Transverse colon (tissue), 4 donors: ENCODE measurements around the gene STAG1. TPM values are rescaled to one million over a fixed set of nuclear protein-coding genes. Genes with fewer than 3 reads are reported as not detected.

Experiments used
- DNase-seq: peaks from one replicate; pipeline ENCODE4 v3.0.0-alpha.2; 2019
- H3K27ac ChIP-seq, 4 donors: fragments of 200-600 bp; sonication (generic); 2 replicates each; pipeline ENCODE4 v1.5.1; 2016 to 2018; ENCODE audit warnings: inconsistent platforms in 4 of 4
- H3K27me3 ChIP-seq: fragments of 200-600 bp; sonication (generic); 2 replicates; pipeline ENCODE4 v1.5.1; 2017; ENCODE audit warnings: inconsistent platforms
- H3K36me3 ChIP-seq, 4 donors: fragments of 200-600 bp; sonication (generic); 2 replicates each; pipeline ENCODE4 v1.5.1; 2017 to 2019; ENCODE audit warnings: inconsistent platforms in 4 of 4
- H3K4me1 ChIP-seq, 4 donors: fragments of 200-600 bp; sonication (generic); 2 replicates each; pipeline ENCODE4 v1.5.1; 2017 to 2020; ENCODE audit warnings: inconsistent platforms in 4 of 4
- H3K4me3 ChIP-seq, 4 donors: fragments of 200-600 bp; sonication (generic); 1 replicate in 1 of 4; 2 replicates in 3 of 4; pipeline versions ENCODE4 v1.5.1 to v1.6.1; 2017 to 2019; ENCODE audit warnings: inconsistent platforms in 4 of 4
- H3K9me3 ChIP-seq, 2 donors: fragments of 200-600 bp; sonication (generic); 2 replicates each; pipeline ENCODE4 v1.5.1; 2017 to 2019; ENCODE audit warnings: inconsistent platforms in 2 of 2
- EP300 ChIP-seq: sonication (generic); formaldehyde crosslinking; IDR thresholded peaks from one replicate; pipeline ENCODE4 v1.6.1; 2017; ENCODE audit warnings: antibody characterized with exemption, low read depth
- POLR2A ChIP-seq: fragments of 450-650 bp; IDR thresholded peaks from one replicate; pipeline ENCODE4 v1.6.1; 2016; ENCODE audit warnings: antibody characterized with exemption, mild to moderate bottlenecking, moderate library complexity
- POLR2AphosphoS5 ChIP-seq, 3 donors: sonication (generic); formaldehyde crosslinking; IDR thresholded peaks; one replicate each; pipeline ENCODE4 v1.6.1; 2016; ENCODE audit warnings: antibody characterized with exemption in 3 of 3
- WGBS, 2 donors: methylation state at CpG; one replicate each; pipeline ENCODE4 v1.1.5; 2018; ENCODE audit warnings: low coverage in 1 of 2; 5-methylcytosine and 5-hydroxymethylcytosine counted together
- in situ Hi-C, 4 donors: fragments of 200-750 bp; cut with MboI; loops; one replicate each; pipeline versions ENCODE4 v1.15.0 to v1.15.1; 2017; ENCODE audit warnings: low sequenced_read_pairs in 3 of 4, low pct_ligation_motif_present in 1 of 4, low pct_unique_long_range_greater_than_20kb in 1 of 4
- intact Hi-C: fragments of 100-400 bp; cut with DNase I; formaldehyde crosslinking; loops from one replicate; pipeline ENCODE4 v1.15.1; 2023; ENCODE audit warnings: low total_unique reads
- small RNA-seq, 4 donors: library from RNA; depleted of rRNA; stranded (forward); fragments of <200 nt; gene quantifications; one replicate each; pipeline ENCODE3, GENCODE V24; 2016
- total RNA-seq, 4 donors: library from RNA; depleted of rRNA; stranded (reverse); fragments of >200 nt; gene quantifications; one replicate each; pipeline ENCODE4 v1.1.0, GENCODE V29; 2016
- TF ChIP-seq, protein P1 (sequence below), 5 experiments: fragments of 200-600 bp in 3 of 5; fragments of 450-650 bp in 2 of 5; sonication (generic) in 3 of 5; IDR thresholded peaks; 1 replicate in 2 of 5; 2 replicates in 3 of 5; pipeline ENCODE4 v1.5.1; 2016 to 2017; ENCODE audit warnings: antibody characterized with exemption in 5 of 5, inconsistent platforms in 3 of 5, mild to moderate bottlenecking in 2 of 5, moderate library complexity in 1 of 5

The STAG1 gene
- total RNA-seq, 4 donors from 2014 or later: 14.5 to 57.2 (median 42.2) TPM

GRCh38 chr3:136292500-136292899, 459.7 kb downstream of the STAG1 start:
- 90 to 93% methylated on average over 1 of the region's 1 CpG for WGBS, 2 donors
- Histone ChIP-seq H3K36me3 (peaks cover 0 to 8% (median 0%) of the 10 kb centered on the region in 4 donors), H3K27ac (no peak overlapping the region), H3K4me1 (no peaks in the 10 kb centered on the region), H3K27me3 (no peaks in the 10 kb centered on the region), H3K9me3 (no peaks in the 10 kb centered on the region), H3K4me3 (no peak overlapping the region)
- intact Hi-C loops: no loop called here
- TF ChIP-seq, protein P1, sequence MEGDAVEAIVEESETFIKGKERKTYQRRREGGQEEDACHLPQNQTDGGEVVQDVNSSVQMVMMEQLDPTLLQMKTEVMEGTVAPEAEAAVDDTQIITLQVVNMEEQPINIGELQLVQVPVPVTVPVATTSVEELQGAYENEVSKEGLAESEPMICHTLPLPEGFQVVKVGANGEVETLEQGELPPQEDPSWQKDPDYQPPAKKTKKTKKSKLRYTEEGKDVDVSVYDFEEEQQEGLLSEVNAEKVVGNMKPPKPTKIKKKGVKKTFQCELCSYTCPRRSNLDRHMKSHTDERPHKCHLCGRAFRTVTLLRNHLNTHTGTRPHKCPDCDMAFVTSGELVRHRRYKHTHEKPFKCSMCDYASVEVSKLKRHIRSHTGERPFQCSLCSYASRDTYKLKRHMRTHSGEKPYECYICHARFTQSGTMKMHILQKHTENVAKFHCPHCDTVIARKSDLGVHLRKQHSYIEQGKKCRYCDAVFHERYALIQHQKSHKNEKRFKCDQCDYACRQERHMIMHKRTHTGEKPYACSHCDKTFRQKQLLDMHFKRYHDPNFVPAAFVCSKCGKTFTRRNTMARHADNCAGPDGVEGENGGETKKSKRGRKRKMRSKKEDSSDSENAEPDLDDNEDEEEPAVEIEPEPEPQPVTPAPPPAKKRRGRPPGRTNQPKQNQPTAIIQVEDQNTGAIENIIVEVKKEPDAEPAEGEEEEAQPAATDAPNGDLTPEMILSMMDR (IDR thresholded peaks at IDR 0.05): no peak
- TF ChIP-seq EP300: no peak
- in situ Hi-C loops: no loop called here
- DNase-seq: no peak

GRCh38 chr3:136291302-136291701, 460.9 kb downstream of the STAG1 start:
- H3K9me3 ChIP-seq: no peaks in the 10 kb centered on the region
- no peaks in the 10 kb centered on the region for H3K4me1 ChIP-seq
- peaks cover 0 to 8% (median 2%) of the 10 kb centered on the region in 4 donors for H3K36me3 ChIP-seq
- in situ Hi-C loops: no loop called here
- intact Hi-C loops: no loop called here
- H3K27ac ChIP-seq: no peak overlapping the region
- no peak for DNase-seq
- TF ChIP-seq POLR2A: no peak
- TF ChIP-seq, protein P1 (IDR thresholded peaks at IDR 0.05): no peak
- no peak for TF ChIP-seq POLR2AphosphoS5 (IDR thresholded peaks at IDR 0.05)
- TF ChIP-seq EP300: no peak
- no peaks in the 10 kb centered on the region for H3K27me3 ChIP-seq
- 89 to 100% methylated on average over 1 to 5 of the region's 5 CpGs for WGBS, 2 donors
- no peak overlapping the region for H3K4me3 ChIP-seq

Small RNA genes lying within 50 kb of the gene (small RNA-seq; reads per million reads assigned to genes)
- gene RNU6-1284P: 0 reads per million in 4 donors
- 0 reads per million in 4 donors for gene RNU6-789P

Other genes with a start within 250 kb of the STAG1 start
- gene SLC35G2, start 66.7 kb upstream of the STAG1 start, total RNA-seq: 10 to 100 TPM in 1 of 4 donors, 1 to 10 TPM in 1, under 1 TPM in 1, not detected in 1; 0.68 to 23.3 (median 2.1) TPM
- 10 to 100 TPM in 3 of 4 donors, under 1 TPM in 1; 0.80 to 71.4 (median 45.2) TPM for gene NCK1, start 109.8 kb upstream of the STAG1 start, total RNA-seq
- gene IL20RB, start 205.6 kb upstream of the STAG1 start, total RNA-seq: 1 to 10 TPM in 2 of 4 donors, under 1 TPM in 1, not detected in 1; 0.27 to 1.8 (median 1.7) TPM